Esophagus (tissue), 2 donors: ENCODE data around the gene ABHD18. TPM values are rescaled to one million over a fixed set of nuclear protein-coding genes. Genes with fewer than 3 reads are reported as not detected.
"Not testable (repeated sequence)": the region's sequence is repeated elsewhere in the genome, so short reads cannot be mapped to it uniquely, and the experiment has no call there.

Experiments
- H3K27ac ChIP-seq, 2 donors: one replicate each; pipeline ENCODE4 v1.5.1; 2013; ENCODE audit warnings: low read depth in 2 of 2, mild to moderate bottlenecking in 2 of 2, inconsistent platforms in 1 of 2, low read length in 1 of 2, moderate library complexity in 1 of 2
- H3K27me3 ChIP-seq, 2 donors: one replicate each; pipeline ENCODE4 v1.6.1; 2013; ENCODE audit warnings: low read length in 2 of 2, control low read depth in 1 of 2, mild to moderate bottlenecking in 1 of 2; ENCODE audit not compliant: insufficient read depth in 2 of 2, control insufficient read depth in 1 of 2
- H3K36me3 ChIP-seq, 2 donors: one replicate each; pipeline ENCODE4 v1.6.1; 2013; ENCODE audit warnings: low read length in 1 of 2; ENCODE audit not compliant: control insufficient read depth in 2 of 2, insufficient read depth in 2 of 2
- H3K4me1 ChIP-seq, 2 donors: one replicate each; pipeline ENCODE4 v1.6.1; 2013; ENCODE audit warnings: low read length in 1 of 2; ENCODE audit not compliant: control insufficient read depth in 2 of 2, insufficient read depth in 2 of 2
- H3K4me3 ChIP-seq, 2 donors: one replicate each; pipeline ENCODE4 v1.5.1; 2013; ENCODE audit warnings: low read length in 2 of 2, mild to moderate bottlenecking in 2 of 2, low read depth in 1 of 2, moderate library complexity in 1 of 2
- H3K9me3 ChIP-seq, 2 donors: one replicate each; pipeline ENCODE4 v1.6.1; 2013; ENCODE audit warnings: mild to moderate bottlenecking in 2 of 2, low read depth in 1 of 2, low read length in 1 of 2, moderate library complexity in 1 of 2; ENCODE audit not compliant: control insufficient read depth in 2 of 2, insufficient read depth in 1 of 2
- WGBS, 2 donors: extraction: QIAGEN DNeasy Blood & Tissue Kit; methylation state at CpG; one replicate each; pipeline ENCODE4 v1.1.7; 2013; 5-methylcytosine and 5-hydroxymethylcytosine counted together
- polyA plus RNA-seq, 2 donors: library from polyadenylated mRNA; stranded (reverse); fragments of 200-250 nt; gene quantifications; one replicate each; pipeline ENCODE4 v1.2.3, GENCODE V29; 2013
- donor health status: healthy with polysubstance abuse.
- donor health status: Bipolar disorder and iron deficiency.

The ABHD18 gene
- polyA plus RNA-seq, 2 donors: 2.4 to 2.6 TPM

DNA sequence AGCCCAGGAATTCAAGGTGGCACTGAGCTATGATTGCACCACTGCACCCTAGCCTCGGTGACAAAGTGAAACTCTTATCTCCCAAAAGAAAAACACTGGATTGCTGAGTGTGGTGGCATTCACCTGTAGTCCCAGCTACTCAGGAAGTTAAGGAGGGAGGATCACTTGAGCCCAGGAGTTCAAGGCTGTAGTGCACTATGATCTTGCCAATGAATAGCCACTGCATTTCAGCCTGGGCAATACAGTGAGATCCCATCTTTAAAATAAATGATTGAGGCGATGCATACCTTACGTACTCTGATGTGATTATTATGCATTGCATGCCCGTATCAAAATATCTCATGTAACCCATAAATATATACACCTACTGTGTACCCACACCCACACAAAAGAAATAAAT, 64.7 kb downstream of the ABHD18 start:
- H3K4me3 ChIP-seq: no peak overlapping the region
- WGBS, 2 donors: 95% methylated on average over 4 of the region's 4 CpGs
- no peaks in the 10 kb centered on the region for H3K4me1 ChIP-seq
- peaks cover 2 to 7% of the 10 kb centered on the region in 2 donors for H3K36me3 ChIP-seq
- no peaks in the 10 kb centered on the region for H3K27me3 ChIP-seq
- no peaks in the 10 kb centered on the region for H3K9me3 ChIP-seq
- no peak overlapping the region for H3K27ac ChIP-seq

DNA sequence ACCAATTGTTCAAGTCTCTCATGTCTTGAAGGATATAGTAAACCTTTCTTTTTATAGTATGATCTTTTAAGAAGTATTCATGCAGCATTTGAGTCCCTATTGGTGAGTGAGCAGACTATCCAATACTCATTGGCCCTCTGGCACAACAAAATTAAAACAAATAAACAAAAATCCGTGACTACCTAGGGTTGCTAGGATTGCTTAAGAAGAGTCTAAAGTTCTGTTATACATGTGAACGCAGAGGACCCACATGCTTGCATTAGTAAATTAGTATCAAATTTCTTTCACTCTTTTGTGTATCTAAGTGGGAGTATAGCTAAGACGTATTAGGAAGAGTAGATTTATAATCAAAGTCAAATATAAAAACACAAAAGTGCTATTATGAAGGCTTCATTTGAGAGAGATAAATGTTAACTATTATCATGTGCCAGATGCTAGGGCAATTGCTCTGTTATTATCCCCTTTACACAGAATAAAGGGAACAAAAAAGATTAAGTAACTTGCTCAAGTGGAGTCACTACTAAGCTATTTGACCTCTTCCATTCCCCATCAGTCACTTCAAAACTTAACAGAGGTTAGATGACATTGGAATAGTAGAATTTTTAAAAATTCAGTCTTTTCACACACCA, 66.7 kb downstream of the ABHD18 start:
- no peak overlapping the region for H3K27ac ChIP-seq
- no peaks in the 10 kb centered on the region for H3K27me3 ChIP-seq
- H3K4me1 ChIP-seq: no peaks in the 10 kb centered on the region
- 79 to 85% methylated on average over 3 of the region's 3 CpGs for WGBS, 2 donors
- no peak overlapping the region for H3K4me3 ChIP-seq
- peaks cover 2 to 7% of the 10 kb centered on the region in 2 donors for H3K36me3 ChIP-seq
- no peaks in the 10 kb centered on the region for H3K9me3 ChIP-seq

DNA sequence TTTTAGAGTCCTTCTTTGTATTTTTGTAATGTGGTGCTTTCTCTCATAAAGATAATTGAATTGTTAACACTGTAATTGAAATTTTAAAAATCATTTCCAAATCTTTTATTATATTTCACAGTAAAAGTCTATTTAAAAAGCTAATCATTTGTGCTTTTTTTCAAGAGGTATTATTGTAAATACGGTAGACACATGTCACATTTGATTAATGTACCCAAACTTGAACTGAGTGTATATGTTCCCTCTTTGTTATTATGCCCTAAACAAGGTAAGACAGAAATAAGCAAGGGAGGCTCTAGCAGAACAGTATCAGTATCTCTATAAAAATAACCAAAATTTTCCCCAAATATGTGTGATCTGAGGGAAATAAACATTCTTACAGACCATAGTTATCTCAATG, 74.4 kb downstream of the ABHD18 start:
- Histone ChIP-seq H3K27ac (no peak overlapping the region), H3K4me3 (no peak overlapping the region), H3K27me3 (no peaks in the 10 kb centered on the region), H3K4me1 (no peaks in the 10 kb centered on the region), H3K36me3 (no peaks in the 10 kb centered on the region), H3K9me3 (no peaks in the 10 kb centered on the region)
- WGBS, 2 donors: 77 to 82% methylated on average over 1 of the region's 1 CpG

- not testable (repeated sequence) for H3K4me1 ChIP-seq, H3K9me3 ChIP-seq, H3K27ac ChIP-seq, H3K27me3 ChIP-seq, H3K36me3 ChIP-seq, H3K4me3 ChIP-seq
- WGBS, 2 donors: 90 to 97% methylated on average over 7 to 9 of the region's 9 CpGs
Observed at GRCh38 chr4:128047019-128047418, 81.8 kb downstream of the ABHD18 start.

DNA sequence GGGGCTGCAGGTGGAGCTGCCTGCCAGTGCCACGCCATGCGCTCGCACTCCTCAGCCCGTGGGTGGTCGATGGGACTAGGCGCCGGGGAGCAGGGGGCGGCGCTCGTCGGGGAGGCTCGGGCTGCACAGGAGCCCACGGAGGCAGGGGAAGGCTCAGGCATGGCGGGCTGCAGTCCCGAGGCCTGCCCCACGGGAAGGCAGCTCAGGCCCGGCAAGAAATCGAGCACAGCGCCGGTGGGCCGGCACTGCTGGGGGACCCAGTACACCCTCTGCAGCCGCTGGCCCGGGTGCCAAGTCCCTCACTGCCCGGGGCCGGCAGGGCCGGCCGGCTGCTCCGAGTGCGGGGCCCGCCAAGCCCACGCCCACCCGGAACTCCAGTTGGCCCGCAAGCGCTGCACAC, 82.3 kb downstream of the ABHD18 start:
- not testable (repeated sequence) for H3K27me3 ChIP-seq, H3K27ac ChIP-seq, H3K4me3 ChIP-seq, H3K9me3 ChIP-seq, H3K4me1 ChIP-seq, H3K36me3 ChIP-seq
- WGBS, 2 donors: 96% methylated on average over 22 to 34 of the region's 34 CpGs

GRCh38 chr4:128051229-128051628, 86.0 kb downstream of the ABHD18 start:
- not testable (repeated sequence) for H3K4me3 ChIP-seq, H3K4me1 ChIP-seq, H3K36me3 ChIP-seq, H3K9me3 ChIP-seq, H3K27me3 ChIP-seq, H3K27ac ChIP-seq
- 86 to 88% methylated on average over 10 of the region's 10 CpGs for WGBS, 2 donors

- not testable (repeated sequence) for H3K4me3 ChIP-seq, H3K36me3 ChIP-seq, H3K27me3 ChIP-seq, H3K27ac ChIP-seq, H3K4me1 ChIP-seq, H3K9me3 ChIP-seq
- 87 to 94% methylated on average over 9 of the region's 9 CpGs for WGBS, 2 donors
Observed at GRCh38 chr4:128054907-128055306, 89.7 kb downstream of the ABHD18 start.

DNA sequence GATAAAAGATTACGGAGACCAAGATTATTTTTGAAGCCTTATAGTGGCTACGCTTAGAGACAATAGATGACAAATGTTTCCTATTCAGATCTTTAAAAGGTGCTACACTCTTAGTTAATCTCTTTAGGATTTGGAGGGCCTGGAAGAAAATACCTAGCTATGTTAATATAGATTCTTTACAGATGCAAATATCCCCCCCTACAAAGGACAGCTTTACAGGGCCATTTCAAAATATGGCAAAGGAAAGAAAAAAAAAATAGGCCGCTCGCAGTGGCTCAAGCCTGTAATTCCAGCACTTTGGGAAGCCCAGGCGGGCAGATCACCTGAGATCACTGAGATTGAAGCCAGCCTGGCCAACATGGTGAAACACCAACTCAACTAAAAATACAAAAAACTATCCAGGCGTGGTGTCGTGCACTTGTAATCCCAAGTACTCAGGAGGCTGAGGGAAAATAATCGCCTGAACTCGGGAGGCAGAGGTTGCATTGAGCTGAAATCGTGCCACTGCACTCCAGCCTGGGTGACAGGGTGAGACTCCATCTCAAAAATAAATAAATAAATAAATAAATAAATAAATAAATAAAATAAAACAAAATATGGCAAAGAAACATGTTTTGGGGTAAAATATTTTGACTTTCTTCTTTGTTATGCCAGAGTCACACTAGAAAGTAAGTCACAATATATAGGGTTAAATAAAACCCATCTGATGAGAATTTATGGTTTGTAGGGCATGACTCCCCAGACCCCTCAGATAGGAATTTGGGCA, 90.4 kb downstream of the ABHD18 start:
- WGBS, 2 donors: 94 to 97% methylated on average over 10 of the region's 10 CpGs

GRCh38 chr4:128056396-128056795, 91.2 kb downstream of the ABHD18 start:
- H3K27me3 ChIP-seq: no peaks in the 10 kb centered on the region
- no peak overlapping the region for H3K27ac ChIP-seq
- no peaks in the 10 kb centered on the region for H3K4me1 ChIP-seq
- no peaks in the 10 kb centered on the region for H3K36me3 ChIP-seq
- H3K9me3 ChIP-seq: no peaks in the 10 kb centered on the region
- no peak overlapping the region for H3K4me3 ChIP-seq

More for the DNA sequence above, 90.4 kb downstream of the ABHD18 start:
- not testable (repeated sequence) for H3K4me1 ChIP-seq, H3K4me3 ChIP-seq, H3K36me3 ChIP-seq, H3K27me3 ChIP-seq, H3K27ac ChIP-seq, H3K9me3 ChIP-seq

GRCh38 chr4:128060121-128060698, 95.0 kb downstream of the ABHD18 start:
- no peaks in the 10 kb centered on the region for H3K9me3 ChIP-seq
- WGBS, 2 donors: 14 to 15% methylated on average over 21 of the region's 21 CpGs
- peak overlapping the region; percentile 75 to 89 for H3K4me3 ChIP-seq
- no peaks in the 10 kb centered on the region for H3K36me3 ChIP-seq
- H3K27ac ChIP-seq: peak overlapping the region; percentile 98 to 99
- H3K4me1 ChIP-seq: peaks cover 0 to 3% of the 10 kb centered on the region in 2 donors
- H3K27me3 ChIP-seq: no peaks in the 10 kb centered on the region
